Peyer's patch (tissue), 4 donors: ENCODE results near the gene ARHGAP27. TPM values are rescaled to one million over a fixed set of nuclear protein-coding genes. Genes with fewer than 3 reads are reported as not detected.

Experiments used
- DNase-seq, 3 donors: peaks; one replicate each; pipeline ENCODE4 v3.0.0-alpha.2; 2017 to 2019
- H3K27ac ChIP-seq, 4 donors: fragments of 200-600 bp; sonication (generic); one replicate each; pipeline ENCODE4 v1.5.1; 2016 to 2019
- H3K27me3 ChIP-seq, 2 donors: fragments of 200-600 bp; sonication (generic); one replicate each; pipeline ENCODE4 v1.5.1; 2019
- H3K36me3 ChIP-seq, 3 donors: fragments of 200-600 bp; sonication (generic); one replicate each; pipeline ENCODE4 v1.5.1; 2016 to 2019
- H3K4me1 ChIP-seq, 4 donors: fragments of 200-600 bp; sonication (generic); one replicate each; pipeline ENCODE4 v1.5.1; 2016 to 2019
- H3K4me3 ChIP-seq, 4 donors: fragments of 200-600 bp; sonication (generic); 1 replicate in 3 of 4; 2 replicates in 1 of 4; pipeline ENCODE4 v1.5.1; 2016 to 2019; ENCODE audit warnings: mild to moderate bottlenecking in 1 of 4
- H3K9me3 ChIP-seq, 4 donors: fragments of 200-600 bp; sonication (generic); one replicate each; pipeline ENCODE4 v1.5.1; 2016 to 2019; ENCODE audit warnings: mild to moderate bottlenecking in 1 of 4
- POLR2A ChIP-seq, 2 donors: fragments of 450-650 bp; IDR thresholded peaks; one replicate each; pipeline ENCODE4 v1.5.1; 2017; ENCODE audit warnings: antibody characterized with exemption in 2 of 2, mild to moderate bottlenecking in 2 of 2, moderate library complexity in 2 of 2
- total RNA-seq, 4 donors: library from RNA; depleted of rRNA; stranded (reverse); fragments of >200 nt; gene quantifications; one replicate each; pipeline ENCODE4 v1.1.0, GENCODE V29; 2016
- TF ChIP-seq, protein P1 (sequence below), 6 experiments: fragments of 450-650 bp in 4 of 6; fragments of 200-600 bp in 2 of 6; sonication (generic) in 1 of 6; IDR thresholded peaks; one replicate each; pipeline ENCODE4 v1.5.1; 2017 to 2019; ENCODE audit warnings: antibody characterized with exemption in 6 of 6, mild to moderate bottlenecking in 3 of 6, moderate library complexity in 1 of 6

ARHGAP27 gene
- total RNA-seq, 4 donors from 2014 or later: 112 to 385 (median 258) TPM

DNA sequence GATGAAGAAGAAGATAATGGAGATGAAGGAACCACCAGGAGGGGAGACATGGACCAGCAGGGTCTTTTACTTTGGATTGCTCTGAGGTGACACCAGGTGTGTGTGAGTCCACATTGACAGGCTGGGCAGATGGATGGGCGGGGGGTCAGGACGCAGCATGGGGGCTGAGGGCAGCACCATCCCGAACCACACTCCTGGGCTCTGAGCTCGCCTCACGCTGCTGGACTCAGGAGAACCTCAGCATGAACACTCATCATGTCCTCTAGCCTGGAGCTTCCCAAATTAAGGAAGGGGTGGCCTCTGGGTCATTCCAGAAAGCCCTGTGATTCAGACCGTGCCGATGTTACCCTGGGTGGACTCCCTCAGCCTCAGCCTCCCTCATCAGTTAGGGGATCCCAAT lies 65.5 kb downstream of the ARHGAP27 start:
- DNase-seq: peak in 1 of 3 donors; percentile 28
- H3K4me1 ChIP-seq: peaks cover 0 to 11% (median 0%) of the 10 kb centered on the region in 4 donors
- TF ChIP-seq, protein P1, sequence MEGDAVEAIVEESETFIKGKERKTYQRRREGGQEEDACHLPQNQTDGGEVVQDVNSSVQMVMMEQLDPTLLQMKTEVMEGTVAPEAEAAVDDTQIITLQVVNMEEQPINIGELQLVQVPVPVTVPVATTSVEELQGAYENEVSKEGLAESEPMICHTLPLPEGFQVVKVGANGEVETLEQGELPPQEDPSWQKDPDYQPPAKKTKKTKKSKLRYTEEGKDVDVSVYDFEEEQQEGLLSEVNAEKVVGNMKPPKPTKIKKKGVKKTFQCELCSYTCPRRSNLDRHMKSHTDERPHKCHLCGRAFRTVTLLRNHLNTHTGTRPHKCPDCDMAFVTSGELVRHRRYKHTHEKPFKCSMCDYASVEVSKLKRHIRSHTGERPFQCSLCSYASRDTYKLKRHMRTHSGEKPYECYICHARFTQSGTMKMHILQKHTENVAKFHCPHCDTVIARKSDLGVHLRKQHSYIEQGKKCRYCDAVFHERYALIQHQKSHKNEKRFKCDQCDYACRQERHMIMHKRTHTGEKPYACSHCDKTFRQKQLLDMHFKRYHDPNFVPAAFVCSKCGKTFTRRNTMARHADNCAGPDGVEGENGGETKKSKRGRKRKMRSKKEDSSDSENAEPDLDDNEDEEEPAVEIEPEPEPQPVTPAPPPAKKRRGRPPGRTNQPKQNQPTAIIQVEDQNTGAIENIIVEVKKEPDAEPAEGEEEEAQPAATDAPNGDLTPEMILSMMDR (IDR thresholded peaks at IDR 0.05): no peak
- TF ChIP-seq POLR2A (IDR thresholded peaks at IDR 0.05): no peak
- H3K9me3 ChIP-seq: no peaks in the 10 kb centered on the region
- no peaks in the 10 kb centered on the region for H3K27me3 ChIP-seq
- H3K4me3 ChIP-seq: no peak overlapping the region
- no peaks in the 10 kb centered on the region for H3K36me3 ChIP-seq
- no peak overlapping the region for H3K27ac ChIP-seq

DNA sequence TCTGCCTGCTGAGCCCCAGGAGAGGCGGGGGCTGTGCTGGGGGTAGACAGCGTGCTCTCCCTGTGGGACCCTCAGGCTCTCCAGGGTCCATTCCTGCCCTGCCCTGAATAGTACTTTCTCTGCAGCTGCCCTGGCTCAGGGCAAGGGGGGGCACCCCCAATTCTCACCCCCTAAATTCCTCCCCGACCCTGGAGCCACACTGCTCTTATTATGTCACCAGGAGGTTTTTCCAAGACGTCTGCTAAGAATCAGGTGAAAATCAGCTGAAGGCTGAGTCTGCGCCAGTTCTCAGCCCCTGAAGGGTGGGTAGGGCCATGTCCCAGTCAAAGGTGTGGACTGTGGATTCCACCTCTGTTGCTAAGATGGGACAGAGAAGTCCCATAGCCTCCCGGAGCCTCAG lies 66.0 kb downstream of the ARHGAP27 start:
- Histone ChIP-seq H3K9me3 (no peaks in the 10 kb centered on the region), H3K4me3 (no peak overlapping the region), H3K27me3 (no peaks in the 10 kb centered on the region), H3K4me1 (peaks cover 0 to 9% (median 0%) of the 10 kb centered on the region in 4 donors), H3K36me3 (no peaks in the 10 kb centered on the region), H3K27ac (no peak overlapping the region)
- TF ChIP-seq POLR2A (IDR thresholded peaks at IDR 0.05): no peak
- TF ChIP-seq, protein P1 (IDR thresholded peaks at IDR 0.05): no peak
- DNase-seq: peak in 1 of 3 donors; percentile 21

DNA sequence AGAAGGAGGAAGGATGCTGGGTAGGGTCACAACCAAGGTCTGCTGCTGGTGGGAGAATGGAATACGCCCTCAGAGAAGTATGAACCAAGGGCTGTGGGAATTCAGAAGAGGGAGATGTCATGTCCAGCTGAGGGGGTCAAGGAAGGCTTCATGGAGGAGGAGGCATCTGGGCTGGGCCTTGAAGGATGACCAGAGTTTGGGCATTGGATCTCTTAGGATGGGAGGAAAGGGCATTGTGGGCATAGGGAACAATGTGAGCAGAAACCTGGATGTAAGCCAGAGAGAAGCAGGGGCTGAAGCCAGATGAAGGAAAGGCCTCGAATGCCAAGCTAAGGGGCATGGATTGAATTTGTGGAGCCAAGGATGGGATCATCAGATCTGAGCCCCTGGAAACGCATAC lies 66.6 kb downstream of the ARHGAP27 start:
- H3K4me1 ChIP-seq: peaks cover 0 to 3% (median 0%) of the 10 kb centered on the region in 4 donors
- no peaks in the 10 kb centered on the region for H3K9me3 ChIP-seq
- H3K27ac ChIP-seq: no peak overlapping the region
- no peaks in the 10 kb centered on the region for H3K27me3 ChIP-seq
- H3K4me3 ChIP-seq: no peak overlapping the region
- no peaks in the 10 kb centered on the region for H3K36me3 ChIP-seq
- TF ChIP-seq, protein P1 (IDR thresholded peaks at IDR 0.05): no peak
- no peak for TF ChIP-seq POLR2A (IDR thresholded peaks at IDR 0.05)
- DNase-seq: peak in 1 of 3 donors; percentile 7

DNA sequence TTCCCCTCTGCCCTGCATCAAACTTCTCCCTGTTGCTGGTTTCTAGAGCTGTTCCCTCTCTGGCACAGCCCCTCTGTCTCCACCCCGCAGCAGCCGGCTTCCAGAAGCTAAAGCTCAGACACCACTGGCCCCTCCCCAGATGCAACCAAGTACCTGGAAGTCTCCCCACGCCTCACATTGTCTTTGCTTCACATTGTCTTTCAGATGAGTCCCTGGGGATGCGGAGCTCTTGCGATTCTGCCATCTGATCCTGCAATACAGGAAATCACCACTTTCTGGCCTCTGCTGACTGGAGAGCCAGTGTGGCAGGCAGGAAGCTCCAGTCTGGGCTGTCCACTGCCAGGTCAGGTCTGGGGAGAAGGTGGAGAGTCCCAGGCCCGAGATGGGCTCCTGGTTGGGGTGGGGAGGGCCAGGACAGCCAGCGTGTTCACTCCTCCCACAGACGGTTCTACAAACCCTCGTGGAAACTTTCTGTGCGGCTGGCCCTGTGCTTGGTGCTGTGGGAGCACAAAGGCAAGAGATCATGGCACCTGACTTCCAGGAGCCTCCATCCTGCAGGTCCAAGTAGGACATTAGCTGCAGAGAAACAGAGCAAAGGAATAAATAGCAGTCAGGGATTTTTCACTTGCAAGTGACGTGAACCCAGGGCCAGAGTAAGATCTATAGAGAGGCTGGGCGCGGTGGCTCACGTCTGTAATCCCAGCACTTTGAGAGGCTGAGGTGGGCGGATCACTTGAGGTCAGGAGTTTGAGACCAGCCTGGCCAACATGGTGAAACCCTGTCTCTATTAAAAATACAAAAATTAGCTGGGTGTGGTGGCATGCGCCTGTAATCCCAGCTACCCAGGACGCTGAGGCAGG lies 67.9 kb downstream of the ARHGAP27 start:
- Histone ChIP-seq H3K36me3 (no peaks in the 10 kb centered on the region), H3K4me3 (no peak overlapping the region), H3K27me3 (no peaks in the 10 kb centered on the region), H3K27ac (no peak overlapping the region), H3K9me3 (no peaks in the 10 kb centered on the region), H3K4me1 (no peaks in the 10 kb centered on the region)
- no peak for TF ChIP-seq POLR2A (IDR thresholded peaks at IDR 0.05)
- TF ChIP-seq, protein P1 (IDR thresholded peaks at IDR 0.05): no peak
- peak in 1 of 3 donors; percentile 36 for DNase-seq

DNA sequence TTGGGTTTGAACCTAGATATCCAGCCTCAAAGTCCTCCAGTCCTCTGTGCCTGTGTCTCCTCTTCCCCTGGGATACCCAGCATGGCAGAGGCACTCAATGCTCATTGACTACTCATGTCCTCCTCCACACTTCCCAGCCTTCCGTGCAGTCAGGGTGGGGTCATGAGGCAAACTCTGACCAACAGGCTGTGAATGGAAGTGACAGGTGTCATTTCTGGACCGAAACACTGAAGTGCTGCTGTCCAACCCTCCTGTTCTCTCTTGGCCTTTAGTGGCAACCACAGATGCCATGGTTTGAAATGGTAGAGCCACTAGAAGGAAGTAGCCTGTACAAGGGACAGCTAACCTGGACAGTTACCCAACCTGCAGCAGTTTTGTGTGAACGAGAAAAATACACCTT lies 69.2 kb downstream of the ARHGAP27 start:
- H3K4me3 ChIP-seq: no peak overlapping the region
- DNase-seq: peak in 1 of 3 donors; percentile 25
- no peaks in the 10 kb centered on the region for H3K27me3 ChIP-seq
- H3K27ac ChIP-seq: no peak overlapping the region
- H3K4me1 ChIP-seq: no peaks in the 10 kb centered on the region
- TF ChIP-seq, protein P1 (IDR thresholded peaks at IDR 0.05): no peak
- TF ChIP-seq POLR2A (IDR thresholded peaks at IDR 0.05): no peak
- no peaks in the 10 kb centered on the region for H3K36me3 ChIP-seq
- no peaks in the 10 kb centered on the region for H3K9me3 ChIP-seq
